ENCODE data around the gene TUT4. TPM values are rescaled to one million over a fixed set of nuclear protein-coding genes. Genes with fewer than 3 reads are reported as not detected.

The TUT4 gene
- total RNA-seq, 1 donor from 2014 or later, result 36.2 TPM

DNA sequence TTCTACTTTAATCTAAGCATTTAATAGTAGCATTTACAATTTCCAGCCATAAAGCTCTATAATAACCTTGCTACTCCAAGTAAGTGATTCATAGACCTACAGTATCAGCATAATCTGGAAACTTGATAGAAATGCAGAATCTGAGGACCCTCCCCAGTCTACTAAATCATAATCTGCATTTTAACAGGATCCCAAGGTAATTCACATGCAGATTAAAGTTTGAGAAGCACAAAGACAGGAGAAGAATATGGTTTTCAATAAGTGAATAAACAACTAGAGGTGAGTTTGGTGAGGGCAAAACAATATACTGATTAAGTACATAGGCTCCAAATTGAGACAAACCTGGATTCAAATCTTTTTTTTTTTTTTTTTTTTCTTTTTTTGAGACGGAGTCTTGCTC, 91.1 kb downstream of the TUT4 start:
- H3K27ac ChIP-seq, result no peak overlapping the region
- DNase-seq (ENCODE audit: low spot score in 2 of 2), result no peak
- TF ChIP-seq, protein P1, sequence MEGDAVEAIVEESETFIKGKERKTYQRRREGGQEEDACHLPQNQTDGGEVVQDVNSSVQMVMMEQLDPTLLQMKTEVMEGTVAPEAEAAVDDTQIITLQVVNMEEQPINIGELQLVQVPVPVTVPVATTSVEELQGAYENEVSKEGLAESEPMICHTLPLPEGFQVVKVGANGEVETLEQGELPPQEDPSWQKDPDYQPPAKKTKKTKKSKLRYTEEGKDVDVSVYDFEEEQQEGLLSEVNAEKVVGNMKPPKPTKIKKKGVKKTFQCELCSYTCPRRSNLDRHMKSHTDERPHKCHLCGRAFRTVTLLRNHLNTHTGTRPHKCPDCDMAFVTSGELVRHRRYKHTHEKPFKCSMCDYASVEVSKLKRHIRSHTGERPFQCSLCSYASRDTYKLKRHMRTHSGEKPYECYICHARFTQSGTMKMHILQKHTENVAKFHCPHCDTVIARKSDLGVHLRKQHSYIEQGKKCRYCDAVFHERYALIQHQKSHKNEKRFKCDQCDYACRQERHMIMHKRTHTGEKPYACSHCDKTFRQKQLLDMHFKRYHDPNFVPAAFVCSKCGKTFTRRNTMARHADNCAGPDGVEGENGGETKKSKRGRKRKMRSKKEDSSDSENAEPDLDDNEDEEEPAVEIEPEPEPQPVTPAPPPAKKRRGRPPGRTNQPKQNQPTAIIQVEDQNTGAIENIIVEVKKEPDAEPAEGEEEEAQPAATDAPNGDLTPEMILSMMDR (IDR thresholded peaks at IDR 0.05), result no peak
- no peaks in the 10 kb centered on the region for H3K9me3 ChIP-seq
- peaks cover 0 to 8% of the 10 kb centered on the region in 2 donors for H3K36me3 ChIP-seq
- no peaks in the 10 kb centered on the region for H3K27me3 ChIP-seq
- H3K4me3 ChIP-seq, result no peak overlapping the region
- intact Hi-C loops (cut with DNase I), result no loop called here
- no peaks in the 10 kb centered on the region for H3K4me1 ChIP-seq

DNA sequence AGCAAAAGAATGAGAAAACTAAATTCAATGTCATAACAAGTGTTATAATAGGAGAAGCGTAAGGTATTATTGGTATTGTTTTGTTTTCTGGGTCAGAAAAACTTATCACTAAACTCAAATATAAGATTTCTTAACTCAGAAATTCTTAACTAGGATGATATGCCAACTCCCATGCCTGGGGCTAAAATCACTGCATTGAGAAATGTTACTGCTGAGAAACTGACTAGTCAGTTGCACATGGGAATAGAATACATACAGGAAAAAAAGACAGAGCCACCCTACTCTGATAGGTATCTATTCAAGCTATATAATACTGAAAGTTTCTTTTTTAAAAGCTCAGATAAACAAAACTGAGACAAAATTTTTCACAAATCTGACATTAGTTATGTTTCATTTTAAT, 92.2 kb downstream of the TUT4 start:
- DNase-seq (ENCODE audit: low spot score in 2 of 2), result no peak
- H3K27ac ChIP-seq, result no peak overlapping the region
- H3K4me3 ChIP-seq, result no peak overlapping the region
- no peaks in the 10 kb centered on the region for H3K4me1 ChIP-seq
- H3K27me3 ChIP-seq, result no peaks in the 10 kb centered on the region
- intact Hi-C loops (cut with DNase I), result no loop called here
- no peaks in the 10 kb centered on the region for H3K9me3 ChIP-seq
- H3K36me3 ChIP-seq, result peaks cover 0 to 8% of the 10 kb centered on the region in 2 donors
- TF ChIP-seq, protein P1 (IDR thresholded peaks at IDR 0.05), result no peak

DNA sequence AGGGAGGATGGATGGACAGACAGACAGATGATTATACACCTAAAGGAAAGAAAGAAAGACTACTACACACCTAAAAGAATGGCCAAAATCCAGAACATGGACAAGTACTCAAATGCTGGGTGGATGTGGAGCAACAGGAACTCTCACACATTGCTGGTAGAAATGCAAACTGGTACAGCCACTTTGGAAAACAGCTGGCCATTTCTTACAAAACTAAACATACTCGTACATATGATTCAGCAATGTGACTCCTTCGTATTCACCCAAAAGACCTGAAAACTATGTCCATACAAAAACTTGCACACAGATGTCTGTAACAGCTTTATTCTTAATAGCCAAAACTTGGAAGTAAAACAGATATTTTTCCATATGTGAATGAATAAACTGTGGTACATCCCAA, 97.2 kb downstream of the TUT4 start:
- no peak for DNase-seq (ENCODE audit: low spot score in 2 of 2)
- Histone ChIP-seq H3K4me3 (no peak overlapping the region), H3K36me3 (peaks cover 0 to 12% of the 10 kb centered on the region in 2 donors), H3K27ac (no peak overlapping the region), H3K4me1 (no peaks in the 10 kb centered on the region), H3K27me3 (no peaks in the 10 kb centered on the region), H3K9me3 (no peaks in the 10 kb centered on the region)
- intact Hi-C loops (cut with DNase I), result no loop called here
- TF ChIP-seq, protein P1 (IDR thresholded peaks at IDR 0.05), result no peak

DNA sequence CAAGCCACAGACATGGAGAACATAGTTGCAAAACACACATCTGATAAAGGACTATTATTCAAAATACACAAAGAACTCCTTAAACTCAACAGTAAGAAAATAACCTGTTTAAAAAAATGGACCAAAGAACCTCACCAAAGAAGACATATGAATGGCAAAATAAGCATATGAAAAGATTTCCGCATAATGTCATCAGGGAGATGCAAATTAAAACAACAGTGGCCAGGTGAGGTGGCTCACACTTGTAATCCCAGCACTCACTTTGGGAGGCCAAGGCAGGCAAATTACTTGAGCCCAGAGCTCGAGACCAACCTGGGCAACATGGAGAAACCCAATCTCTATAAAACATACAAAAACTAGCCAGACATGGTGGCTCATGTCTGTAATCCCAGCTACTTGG, 98.1 kb downstream of the TUT4 start:
- peaks cover 0 to 11% of the 10 kb centered on the region in 2 donors for H3K36me3 ChIP-seq
- no peaks in the 10 kb centered on the region for H3K27me3 ChIP-seq
- intact Hi-C loops (cut with DNase I), result no loop called here
- H3K9me3 ChIP-seq, result no peaks in the 10 kb centered on the region
- H3K4me1 ChIP-seq, result no peaks in the 10 kb centered on the region
- DNase-seq (ENCODE audit: low spot score in 2 of 2), result no peak
- H3K27ac ChIP-seq, result no peak overlapping the region
- H3K4me3 ChIP-seq, result no peak overlapping the region
- TF ChIP-seq, protein P1 (IDR thresholded peaks at IDR 0.05), result no peak

DNA sequence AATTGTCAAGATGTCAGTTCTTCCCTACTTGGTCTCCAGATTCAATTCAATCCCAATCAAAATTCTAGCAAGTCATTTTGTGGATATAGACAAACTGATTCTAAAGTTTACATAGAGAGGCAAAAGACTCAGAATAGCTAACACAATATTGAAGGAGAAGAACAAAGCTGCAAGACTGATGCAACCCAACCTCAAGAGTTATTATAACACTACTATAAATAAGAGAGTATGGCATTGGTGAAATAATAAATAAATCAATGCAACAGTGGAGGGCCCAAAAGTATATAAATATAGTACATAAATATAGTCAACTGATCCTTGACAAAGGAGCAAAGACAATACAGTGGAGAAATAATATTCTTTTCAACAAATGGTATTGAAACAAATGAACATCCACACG, 98.8 kb downstream of the TUT4 start:
- H3K4me3 ChIP-seq, result no peak overlapping the region
- H3K4me1 ChIP-seq, result no peaks in the 10 kb centered on the region
- H3K9me3 ChIP-seq, result no peaks in the 10 kb centered on the region
- intact Hi-C loops (cut with DNase I), result no loop called here
- H3K36me3 ChIP-seq, result peaks cover 0 to 4% of the 10 kb centered on the region in 2 donors
- no peaks in the 10 kb centered on the region for H3K27me3 ChIP-seq
- TF ChIP-seq, protein P1 (IDR thresholded peaks at IDR 0.05), result no peak
- H3K27ac ChIP-seq, result no peak overlapping the region
- no peak for DNase-seq (ENCODE audit: low spot score in 2 of 2)

DNA sequence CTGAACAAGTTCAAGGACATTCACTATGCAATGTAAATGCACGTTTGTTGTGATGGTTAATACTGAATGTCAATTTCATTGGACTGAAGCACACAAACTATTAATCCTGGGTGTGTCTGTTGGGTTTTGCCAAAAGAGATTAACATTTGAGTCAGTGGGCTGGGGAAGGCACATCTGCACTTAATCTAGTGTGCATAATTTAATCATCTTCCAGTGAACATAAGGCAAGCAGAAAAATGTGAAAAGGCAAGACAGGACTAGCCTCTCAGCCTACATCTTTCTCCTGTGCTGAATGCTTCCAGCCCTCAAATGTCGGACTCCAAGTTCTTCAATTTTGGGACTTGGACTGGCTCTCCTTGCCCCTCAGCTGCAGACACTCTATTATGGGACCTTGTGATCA, 108.4 kb downstream of the TUT4 start:
- H3K4me1 ChIP-seq, result no peaks in the 10 kb centered on the region
- H3K27ac ChIP-seq, result no peak overlapping the region
- H3K9me3 ChIP-seq, result no peaks in the 10 kb centered on the region
- H3K27me3 ChIP-seq, result no peaks in the 10 kb centered on the region
- H3K36me3 ChIP-seq, result peaks cover 27 to 51% of the 10 kb centered on the region in 2 donors
- H3K4me3 ChIP-seq, result no peak overlapping the region
- intact Hi-C loops (cut with DNase I), result no loop called here
- DNase-seq (ENCODE audit: low spot score in 2 of 2), result no peak
- TF ChIP-seq, protein P1 (IDR thresholded peaks at IDR 0.05), result no peak

Measured in ascending aorta (tissue), 2 donors.